Stimulated activated CD8-positive, alpha-beta memory T cell treated with anti-CD3 and anti-CD28 coated beads, Interleukin-12 subunit alpha, Interleukin-12 subunit beta, amount 100 ng/mL, for 1 hour (primary cell): Measurements from ENCODE around the gene MTX2.

Experiments used
- DNase-seq: peaks from one replicate; pipeline ENCODE4 v3.0.0-alpha.2; 2020; ENCODE audit warnings: low read depth

The MTX2 gene

DNA sequence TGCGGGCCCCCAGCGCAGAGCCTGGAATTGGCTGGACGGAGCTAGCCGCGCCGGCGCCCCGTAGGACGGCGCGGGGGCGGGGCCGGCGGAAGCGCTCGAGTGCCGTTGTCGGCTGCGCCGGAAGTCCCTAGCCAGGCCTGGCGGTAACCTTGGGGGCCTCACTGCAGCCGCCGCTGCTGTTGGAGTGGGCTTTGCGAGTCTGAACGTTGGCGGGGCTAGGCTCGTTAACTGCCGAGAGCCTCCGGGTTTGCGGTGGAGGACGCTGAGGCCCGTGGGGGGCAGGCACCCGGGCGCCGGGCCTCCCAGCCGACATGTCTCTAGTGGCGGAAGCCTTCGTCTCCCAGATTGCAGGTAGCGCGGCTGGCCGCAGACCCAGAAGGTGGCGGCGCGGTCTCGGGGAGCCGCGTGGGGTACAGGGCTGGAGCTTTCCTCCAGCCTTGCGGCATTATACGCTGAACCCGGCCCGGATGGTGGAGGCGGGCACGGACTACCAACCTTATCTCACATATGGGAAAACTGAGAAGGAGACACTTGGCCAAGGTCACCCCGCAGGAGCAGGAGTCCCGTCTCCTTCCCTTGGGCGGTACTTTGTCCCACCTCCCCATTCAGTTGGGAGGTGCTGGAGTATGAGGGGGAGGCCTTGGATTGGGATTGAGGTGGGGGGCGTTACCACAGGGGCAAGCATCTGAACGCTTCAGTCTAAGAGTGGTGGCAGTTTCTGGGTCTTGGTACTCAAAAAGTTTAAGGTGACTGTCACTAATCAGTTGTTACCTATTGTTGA, at the start of gene MTX2:
Gene MTX2 (plus strand): TSS at position 124 of the 781 bp plus-strand sequence. CDS start 188 bp downstream, at position 312.
- peak; percentile 41 for DNase-seq

DNA sequence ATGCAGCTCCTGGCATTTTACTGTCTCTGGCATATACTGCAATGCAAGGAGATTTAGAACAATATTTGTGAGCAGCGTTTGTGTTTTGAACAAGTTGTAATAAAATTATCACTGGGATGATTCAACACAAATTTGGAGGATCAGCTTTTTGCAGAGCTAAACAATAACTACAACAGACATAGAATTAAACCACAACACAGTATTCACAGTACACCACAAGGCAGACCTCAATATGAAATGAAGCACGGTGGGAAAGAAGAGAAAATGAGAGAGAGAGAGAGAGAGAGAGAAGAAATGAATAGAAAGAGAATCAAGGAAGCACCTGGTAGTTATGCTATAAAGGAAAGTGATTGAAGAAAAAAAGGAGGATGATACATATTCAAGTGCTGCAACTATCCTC, 41.4 kb upstream of the MTX2 start:
- DNase-seq: no peak

DNA sequence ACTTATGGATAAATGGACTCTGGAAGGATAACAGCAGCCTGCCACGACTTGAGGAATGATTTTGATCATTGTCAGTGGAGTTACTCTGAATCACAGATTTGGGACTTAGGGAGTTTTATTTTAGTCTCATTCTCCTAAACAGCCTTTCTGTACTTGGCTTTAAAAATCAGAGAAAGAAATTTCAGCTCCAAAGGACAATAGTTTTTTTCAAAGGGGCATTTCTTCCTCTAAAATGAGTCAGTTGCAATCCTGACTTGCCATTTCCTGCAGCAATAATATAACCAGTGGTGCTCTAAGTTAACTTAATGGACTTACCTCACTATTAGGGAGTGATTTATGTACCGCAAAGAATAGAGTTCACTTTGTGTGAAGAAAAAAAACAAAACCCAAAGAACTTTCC, 35.1 kb upstream of the MTX2 start:
- DNase-seq: no peak

DNA sequence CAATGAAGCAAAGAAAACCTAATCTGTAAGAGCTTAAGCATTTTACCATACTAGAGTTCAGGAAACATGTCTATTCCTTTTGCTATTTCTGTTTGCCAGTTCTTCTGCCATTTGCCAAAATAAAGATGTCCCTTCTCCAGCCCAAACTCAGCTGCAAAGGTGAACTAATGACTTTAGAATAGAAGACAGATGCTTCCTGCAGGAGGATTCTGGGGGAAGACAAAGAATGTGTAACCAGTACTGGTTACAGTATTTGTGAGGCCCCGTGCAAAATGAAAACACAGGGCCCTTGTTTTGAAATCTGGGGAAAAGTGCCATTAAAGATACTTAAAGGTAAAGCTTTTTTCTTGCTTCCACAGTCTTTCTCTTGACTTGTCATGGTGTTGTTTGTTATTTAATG, 34.3 kb upstream of the MTX2 start:
- no peak for DNase-seq

DNA sequence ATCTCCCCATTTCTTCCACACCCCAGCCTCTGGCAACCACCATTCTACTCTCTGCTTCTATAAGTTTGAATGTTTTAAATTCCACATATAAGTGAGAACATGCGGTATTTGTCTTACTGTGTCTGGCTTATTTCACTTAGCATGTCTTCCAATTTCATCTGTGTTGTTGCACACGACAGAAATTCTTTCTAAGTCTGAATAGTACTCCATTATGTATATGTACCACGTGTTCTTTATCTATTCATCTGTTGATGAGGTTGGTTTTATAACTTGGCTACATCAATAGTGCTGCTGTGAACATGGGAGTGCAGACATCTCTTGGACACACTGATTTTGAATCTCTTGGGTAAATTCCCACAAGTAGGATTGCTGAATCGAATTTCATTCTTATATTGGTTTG, 31.8 kb upstream of the MTX2 start:
- no peak for DNase-seq

DNA sequence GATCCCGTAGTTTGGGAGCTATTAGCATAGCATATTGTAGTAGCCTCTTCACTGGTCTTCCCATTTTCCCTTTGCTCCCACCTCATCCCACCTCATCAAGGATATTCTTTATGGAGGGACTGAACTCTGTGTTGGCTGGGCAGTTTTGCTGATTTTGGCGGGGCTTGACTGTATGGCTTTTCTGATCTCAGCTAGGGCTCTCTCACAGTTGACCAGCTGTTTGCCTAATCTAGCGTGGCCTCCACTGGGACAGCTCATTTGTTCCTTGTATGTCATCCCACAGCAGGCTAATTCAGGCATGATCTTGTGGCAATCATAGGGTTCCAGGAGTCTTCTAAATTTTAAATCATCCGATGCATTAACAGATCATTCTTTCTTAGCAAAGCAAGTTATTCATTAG, 30.2 kb upstream of the MTX2 start:
- no peak for DNase-seq

DNA sequence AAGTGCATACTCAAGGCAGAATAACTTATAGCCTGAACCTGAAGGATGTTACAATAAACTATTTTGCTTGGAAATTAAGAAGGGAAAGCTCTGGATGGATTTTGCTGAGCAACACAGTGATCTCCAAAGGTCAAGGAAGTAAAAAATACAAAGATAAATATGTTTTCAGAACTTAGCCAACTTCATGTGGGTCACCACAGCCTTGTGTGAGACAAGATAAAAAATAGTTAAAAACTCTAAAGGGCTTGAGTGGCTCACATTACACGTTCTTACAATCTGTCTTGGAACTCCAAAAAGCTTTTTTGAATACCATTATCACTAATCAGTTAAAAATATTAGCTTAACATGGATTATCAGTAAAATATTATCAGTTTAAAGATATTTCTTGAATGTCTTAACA, 28.9 kb upstream of the MTX2 start:
- no peak for DNase-seq

DNA sequence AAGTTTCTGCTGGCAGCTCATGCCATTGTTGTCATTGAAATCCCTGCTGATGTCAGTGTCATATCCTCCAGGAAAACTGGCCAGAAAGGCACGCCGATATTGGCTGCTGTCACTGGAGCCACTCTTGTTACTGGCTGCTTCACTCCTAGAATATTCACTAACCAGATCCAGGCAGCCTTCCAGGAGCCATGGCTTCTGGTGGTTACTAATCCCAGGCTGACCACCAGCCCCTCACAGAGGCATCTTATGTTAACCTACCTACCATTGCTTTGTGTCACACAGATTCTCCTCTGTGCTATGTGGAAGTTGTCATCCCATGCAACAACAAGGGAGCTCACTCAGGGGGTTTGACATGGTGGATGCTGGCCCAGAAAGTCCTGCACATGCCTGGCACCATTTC, 27.0 kb upstream of the MTX2 start:
- DNase-seq: no peak

DNA sequence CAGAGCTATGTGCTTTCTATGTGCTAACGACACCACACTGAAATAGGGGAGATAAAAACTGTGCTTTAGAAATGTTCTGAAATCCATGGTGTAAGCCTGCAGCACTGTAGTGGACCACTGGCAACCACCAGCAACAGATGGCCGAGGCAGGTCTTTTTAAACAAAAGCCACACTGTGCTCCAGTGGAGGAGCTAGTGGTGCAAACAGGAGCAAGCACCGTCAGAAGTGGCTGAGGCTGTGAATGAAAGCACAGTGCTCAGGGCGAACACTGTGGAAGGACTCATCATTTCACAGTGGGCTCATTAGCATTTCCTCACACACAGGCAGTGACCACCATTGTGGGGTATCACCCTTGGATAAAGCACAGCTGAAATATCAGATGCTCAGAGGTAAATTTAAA, 22.9 kb upstream of the MTX2 start:
- DNase-seq: no peak

DNA sequence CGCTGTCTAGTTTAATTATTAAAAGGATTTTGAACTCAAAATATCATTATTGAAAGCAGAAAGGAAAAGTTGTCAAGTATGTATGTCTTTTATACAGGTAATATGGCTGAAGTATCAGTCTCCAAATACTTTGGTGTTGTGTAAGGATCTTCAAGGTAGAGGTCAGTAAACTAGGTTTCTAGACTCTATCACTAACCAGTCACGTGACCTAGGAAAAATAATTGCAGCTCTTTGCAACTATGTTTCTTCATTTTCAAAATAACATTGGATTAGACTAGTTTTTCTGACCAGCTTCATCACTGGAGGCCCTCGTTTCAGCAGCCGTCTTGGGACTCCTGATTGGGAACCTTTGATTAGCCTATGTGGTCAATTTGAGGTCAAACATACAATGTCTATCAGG, 21.4 kb upstream of the MTX2 start:
- DNase-seq: no peak

DNA sequence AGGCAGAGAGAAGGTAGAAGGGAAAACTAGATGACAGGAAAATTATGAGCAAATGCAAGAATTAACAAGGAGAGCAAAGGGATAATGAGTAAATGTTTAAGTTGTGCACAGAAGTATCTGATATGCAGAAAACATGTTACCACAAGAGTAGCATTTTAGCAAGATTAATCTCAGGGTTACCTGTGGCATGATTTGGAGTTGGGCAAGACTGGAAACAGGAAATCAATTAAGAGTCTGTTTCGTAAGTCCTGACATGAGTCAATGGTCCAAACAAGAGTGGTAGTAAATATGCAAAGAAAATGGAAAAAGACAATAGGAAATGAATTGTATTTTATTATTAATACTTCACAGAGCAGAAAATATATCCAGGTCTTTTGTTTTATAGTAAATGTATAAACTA, 17.3 kb upstream of the MTX2 start:
- no peak for DNase-seq

DNA sequence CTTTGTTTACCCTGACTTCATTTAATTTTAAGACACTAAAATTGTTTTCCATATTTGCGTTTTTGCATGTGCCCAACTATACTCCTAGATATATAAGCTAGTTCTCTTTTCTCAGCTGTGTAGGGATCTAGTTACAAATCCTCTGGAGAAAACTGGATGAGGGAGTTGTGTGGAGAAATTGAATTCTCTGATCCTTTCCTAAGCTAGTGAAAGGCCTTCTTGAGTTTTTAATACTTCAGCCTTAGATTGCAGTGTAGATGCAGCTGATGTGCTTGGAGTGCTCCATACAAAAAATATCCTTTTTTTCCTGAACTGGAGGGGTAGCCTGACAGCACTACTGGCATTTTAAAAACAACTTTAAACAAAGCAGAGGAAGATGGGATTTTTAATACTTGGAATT, 8.6 kb upstream of the MTX2 start:
- no peak for DNase-seq

DNA sequence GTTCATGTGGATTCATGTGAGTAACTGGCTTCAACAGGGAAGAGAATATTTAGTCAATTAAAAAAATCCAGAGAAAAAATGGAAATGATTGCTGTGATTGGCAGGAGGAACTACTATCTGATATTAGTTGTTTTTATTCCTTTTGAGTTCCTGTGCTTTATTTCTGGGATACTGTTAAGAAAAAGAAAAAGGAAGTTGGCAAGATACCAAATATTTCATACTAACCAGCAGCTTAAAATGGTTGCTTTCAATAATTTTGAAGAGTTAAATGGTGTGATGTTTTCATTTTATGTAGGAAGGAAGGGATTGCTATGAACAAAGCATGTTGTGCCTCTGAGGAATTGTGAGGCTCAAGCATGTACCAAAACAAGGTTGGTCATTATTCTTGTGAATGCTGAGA, 8.1 kb upstream of the MTX2 start:
- no peak for DNase-seq

DNA sequence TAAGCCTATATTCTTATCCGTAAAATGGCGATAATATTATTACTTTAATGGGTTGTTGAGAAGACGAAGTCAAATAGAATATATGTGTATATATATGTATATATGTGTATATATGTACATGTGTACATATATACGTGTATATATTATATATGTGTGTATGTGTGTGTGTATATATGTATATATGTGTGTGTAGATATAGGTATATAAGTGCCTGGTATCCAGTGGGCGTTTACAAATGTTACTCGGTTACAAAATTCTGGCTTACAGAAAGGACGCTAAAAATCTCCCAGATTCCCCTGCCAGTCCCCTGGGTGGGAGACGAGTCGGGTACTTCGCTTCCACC, 295 bp upstream of the MTX2 start:
- DNase-seq: no peak

DNA sequence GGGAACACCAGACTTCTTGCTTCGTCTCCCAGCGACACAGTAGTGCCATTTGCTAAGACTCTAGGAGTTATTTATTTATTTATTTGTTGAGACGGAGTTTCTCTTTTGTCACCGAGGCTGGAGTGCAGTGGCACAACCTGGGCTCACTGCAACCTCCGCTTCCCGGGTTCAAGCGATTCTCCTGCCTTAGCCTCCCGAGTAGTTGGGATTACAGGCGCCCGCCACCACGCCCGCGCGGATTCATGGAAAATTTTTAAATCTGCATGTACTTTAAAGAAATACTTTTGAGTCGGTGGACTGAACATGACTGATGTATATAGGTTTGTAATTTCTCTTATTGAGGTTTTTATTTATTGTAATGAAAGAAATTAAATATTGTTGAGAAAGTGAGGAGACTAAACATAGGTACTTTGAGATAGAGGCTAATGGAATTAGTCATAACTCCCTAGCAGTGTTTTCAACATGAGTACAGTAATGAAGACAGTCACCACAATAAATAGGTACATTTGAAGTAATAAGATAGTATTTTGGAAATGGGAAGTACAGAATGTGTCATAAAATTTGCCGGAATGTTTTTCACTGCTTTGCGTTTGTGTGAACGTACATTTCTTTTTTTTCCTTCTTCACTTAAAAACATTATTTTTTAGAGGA, 983 bp downstream of the MTX2 start:
- DNase-seq: no peak

DNA sequence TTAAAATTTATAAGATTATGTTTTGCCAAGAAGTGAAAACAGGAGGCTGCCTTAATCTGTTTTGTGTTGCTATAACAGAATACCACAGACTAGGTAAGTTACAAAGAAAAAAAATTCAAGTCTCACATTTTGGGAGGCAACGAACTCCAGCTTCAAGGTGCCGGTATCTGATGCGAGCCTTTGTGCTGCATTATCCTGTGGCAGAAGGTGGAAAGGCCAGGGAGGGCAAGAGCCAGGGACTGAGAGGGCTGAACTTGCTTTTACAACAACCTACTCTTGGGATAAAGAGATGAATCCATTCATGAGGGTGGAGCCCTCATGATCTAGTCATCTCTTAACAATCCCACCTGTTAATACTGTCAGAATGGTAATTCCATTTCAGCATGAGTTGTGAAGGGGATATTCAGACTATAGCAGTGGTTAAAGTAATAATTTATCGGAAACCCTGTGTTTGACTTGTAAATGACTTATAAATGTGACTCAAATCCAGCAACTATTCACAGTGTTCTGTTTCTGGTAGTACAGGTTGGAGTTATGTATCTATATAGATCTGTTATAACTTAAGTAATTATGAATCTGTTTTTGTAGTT, 3.7 kb downstream of the MTX2 start:
- DNase-seq: no peak

DNA sequence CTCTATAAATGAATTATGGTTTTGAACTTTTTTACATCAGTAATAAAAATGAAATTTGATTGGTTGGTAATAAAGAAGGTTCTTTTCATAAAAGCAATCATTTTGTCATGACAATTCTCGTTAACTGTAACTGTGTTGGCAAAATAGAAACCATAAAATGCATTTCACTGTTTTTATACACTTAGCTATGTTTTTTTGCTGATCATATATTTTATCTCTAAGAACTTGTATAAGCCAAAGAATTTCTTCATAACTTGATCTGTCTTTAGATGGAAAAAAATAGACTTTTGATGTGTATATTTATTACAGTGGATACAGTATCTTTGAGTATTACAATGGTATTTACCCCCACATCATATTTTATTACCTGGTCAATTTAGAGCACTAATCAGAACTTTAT, 9.7 kb downstream of the MTX2 start:
- no peak for DNase-seq

DNA sequence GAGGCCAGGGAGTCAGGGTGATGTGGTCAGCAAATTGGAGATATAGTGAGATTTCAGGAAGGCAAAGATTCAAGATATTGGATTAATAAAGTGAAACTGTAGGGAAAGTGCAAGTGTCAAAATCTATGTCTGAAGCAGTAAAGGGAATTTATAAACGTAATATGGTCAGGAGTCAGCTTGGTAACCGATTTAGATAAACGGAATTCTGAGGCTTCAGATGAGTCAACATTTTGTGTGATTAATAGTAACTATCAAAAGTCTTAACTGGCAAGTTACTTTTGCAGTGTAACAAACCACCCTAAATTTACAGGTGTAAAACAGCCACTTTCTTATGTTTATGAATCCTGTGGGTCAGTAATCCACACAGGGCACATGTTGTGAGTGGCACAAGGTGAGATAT, 10.9 kb downstream of the MTX2 start:
- DNase-seq: no peak

DNA sequence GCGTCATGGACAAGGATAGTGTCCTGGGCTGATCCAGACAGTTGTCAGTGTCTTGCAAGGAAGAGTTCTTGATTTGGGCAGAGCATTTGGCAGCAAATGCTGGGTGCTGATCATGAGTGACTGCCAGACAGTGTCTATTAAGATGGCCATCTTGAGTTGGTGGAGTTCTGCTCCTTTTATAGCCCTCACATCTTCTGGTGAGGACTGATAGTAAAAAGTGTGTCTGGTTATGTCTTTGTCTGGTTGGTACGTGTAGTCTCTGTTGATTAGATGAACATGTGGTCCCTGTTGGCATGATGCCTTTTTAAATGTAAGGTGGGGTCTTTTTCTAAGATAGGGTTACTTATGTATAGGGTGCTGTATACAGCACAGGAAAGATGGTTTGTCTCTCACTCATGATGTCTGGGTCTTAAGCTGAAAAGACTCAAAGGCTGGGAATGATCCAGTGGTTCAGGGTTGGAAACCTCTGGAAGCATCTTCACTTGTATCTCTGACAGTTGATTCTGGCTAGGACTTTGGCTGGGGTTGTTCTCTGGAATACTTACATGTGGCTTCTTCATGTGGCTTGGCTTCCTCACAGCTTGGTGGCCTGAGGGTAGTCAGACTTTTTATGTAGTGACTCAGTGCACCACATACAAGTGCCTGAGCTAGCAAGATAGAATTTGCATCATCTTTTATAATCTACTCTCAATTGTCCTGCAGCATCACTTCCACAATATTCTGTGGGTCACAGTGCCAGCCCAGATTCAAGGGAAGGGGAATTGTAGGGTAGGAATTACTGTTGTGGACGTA, 11.8 kb downstream of the MTX2 start:
- no peak for DNase-seq

DNA sequence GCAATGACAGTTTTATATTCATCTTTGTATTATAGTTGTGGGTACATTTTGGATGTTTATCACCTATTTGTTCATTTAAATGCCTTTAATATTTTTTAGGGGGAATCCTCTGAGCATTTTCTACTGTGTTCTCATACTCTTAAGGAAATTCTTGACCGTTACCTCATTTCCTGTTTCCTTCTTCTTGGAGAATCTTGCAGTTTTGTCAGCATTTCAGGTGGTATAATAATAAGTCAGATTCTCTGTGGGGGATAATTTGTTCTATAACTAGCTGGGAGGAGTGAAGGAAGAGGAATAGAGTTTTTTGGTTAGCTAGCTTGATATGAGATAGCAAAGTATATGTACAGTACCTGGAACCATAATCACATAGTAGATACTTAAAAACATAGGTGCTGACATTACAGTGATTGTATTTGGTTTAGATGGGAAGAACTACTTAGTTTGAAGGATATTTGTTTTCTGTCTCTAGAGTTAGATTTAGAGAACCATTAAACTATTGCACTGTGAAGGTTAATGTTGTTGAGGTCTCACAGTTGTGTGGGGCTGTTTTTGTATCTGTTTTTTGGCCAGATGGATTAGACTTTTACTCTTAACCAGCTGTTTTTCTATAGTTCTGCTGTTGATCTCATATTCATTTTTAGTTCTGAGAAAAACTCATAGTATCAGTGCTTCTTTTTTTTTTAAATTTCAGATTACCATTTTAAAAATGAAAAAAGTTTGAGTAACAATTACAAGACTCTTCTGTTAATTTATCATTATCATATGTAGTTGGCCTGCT, 14.2 kb downstream of the MTX2 start:
- DNase-seq: no peak

DNA sequence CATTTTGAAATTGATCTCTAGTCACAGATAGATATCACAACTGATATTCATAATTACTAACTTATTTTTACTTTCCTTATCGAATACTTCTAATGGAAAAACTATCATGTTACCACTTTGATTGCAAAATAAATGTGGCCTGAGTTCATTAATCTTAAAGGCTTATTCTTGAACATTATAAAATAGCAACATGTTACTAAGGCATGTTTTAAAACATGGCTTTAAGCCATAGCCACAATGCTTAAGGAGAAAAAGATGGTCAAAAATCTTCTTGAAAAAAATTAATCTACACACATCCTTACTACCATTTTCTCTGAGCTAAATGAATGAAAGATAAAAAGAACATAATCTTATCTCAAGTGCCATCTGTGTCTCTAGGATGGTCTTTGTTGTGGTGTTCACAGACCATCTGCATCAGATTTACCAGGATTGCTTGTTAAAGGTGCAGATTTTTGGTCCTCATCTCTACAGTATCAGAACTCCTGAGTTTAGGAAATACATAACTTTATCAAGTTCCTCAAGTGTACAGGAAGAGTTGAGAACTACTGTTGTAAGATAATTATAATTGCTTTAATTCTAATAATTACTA, 15.3 kb downstream of the MTX2 start:
- no peak for DNase-seq

DNA sequence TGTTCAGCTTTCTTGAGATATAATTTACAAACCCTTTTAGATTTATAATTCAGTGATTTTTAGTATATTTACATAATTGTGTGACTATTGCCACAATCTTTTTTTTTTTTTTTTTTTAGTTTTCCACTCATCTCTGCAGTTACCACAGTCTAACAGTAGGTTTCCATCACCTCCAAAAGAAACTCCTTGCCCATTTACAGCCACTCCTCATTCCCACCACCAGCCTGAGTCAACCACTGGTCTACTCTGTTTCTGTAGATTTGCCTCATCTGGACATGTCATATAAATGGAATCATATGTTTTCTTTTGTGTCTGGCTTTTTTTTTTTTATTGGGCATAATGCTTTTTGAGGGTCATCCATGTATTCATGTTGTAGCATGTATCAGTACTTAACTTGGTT, 16.1 kb downstream of the MTX2 start:
- DNase-seq: no peak
